ENCODE results near the gene ADH5. TPM values are rescaled to one million over a fixed set of nuclear protein-coding genes. Genes with fewer than 3 reads are reported as not detected.
"Not testable (repeated sequence)": the region's sequence is repeated elsewhere in the genome, so short reads cannot be mapped to it uniquely, and the experiment has no call there.

Gene ADH5
- total RNA-seq, 1 donor = 247 TPM

- no peak for DNase-seq (ENCODE audit: low read depth)
- no peak overlapping the region for H3K4me3 ChIP-seq (ENCODE audit: low read depth, low read length)
- no peak for TF ChIP-seq CTCF (IDR thresholded peaks at IDR 0.05; ENCODE audit: insufficient read depth, low read depth, low read length)
Measured at GRCh38 chr4:99102634-99103033, 14.0 kb upstream of the ADH5 start.

DNA sequence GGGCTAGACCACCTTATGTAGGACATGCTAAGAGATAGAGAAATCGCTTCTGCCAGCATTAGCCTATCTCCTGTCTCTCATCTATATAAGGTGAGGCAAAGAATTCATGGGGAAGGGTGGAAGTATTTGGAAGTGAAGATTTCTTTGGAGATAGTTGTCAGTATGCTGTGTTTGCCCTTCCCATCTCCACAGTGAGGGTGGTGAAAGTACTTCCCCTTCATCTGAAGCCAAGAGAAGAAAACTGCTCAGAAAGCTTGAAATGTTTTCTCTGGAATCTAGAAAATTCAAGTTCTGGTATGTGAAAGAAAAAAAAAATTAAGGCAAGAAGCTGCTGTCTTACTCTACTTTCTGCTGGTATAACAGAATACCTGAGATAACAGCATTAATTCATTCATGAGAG lies 12.3 kb upstream of the ADH5 start:
- no peak for TF ChIP-seq CTCF (IDR thresholded peaks at IDR 0.05; ENCODE audit: insufficient read depth, low read depth, low read length)
- DNase-seq (ENCODE audit: low read depth) = no peak
- H3K4me3 ChIP-seq (ENCODE audit: low read depth, low read length) = no peak overlapping the region

DNA sequence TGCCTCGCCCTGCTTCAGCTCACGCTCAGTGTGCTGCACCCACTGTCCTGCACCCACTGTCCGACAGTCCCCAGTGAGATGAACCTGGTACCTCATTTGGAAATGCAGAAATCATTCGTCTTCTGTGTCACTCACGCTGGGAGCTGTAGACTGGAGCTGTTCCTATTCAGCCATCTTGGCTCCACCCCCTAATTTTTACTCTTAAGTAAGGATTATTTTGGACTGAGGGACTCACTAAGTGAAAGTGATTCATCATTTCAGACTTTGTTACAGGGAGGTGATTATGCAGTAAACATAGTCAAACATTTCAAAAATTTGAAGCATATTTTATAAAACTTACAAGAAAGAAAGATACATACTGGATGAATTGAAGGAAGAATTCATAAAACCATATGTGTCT lies 11.2 kb upstream of the ADH5 start:
- not testable (repeated sequence) for DNase-seq (ENCODE audit: low read depth); H3K4me3 ChIP-seq (ENCODE audit: low read depth, low read length)

- TF ChIP-seq CTCF (IDR thresholded peaks at IDR 0.05; ENCODE audit: insufficient read depth, low read depth, low read length) = no peak
- DNase-seq (ENCODE audit: low read depth) = no peak
- no peak overlapping the region for H3K4me3 ChIP-seq (ENCODE audit: low read depth, low read length)
Measured at GRCh38 chr4:99099311-99099710, 10.7 kb upstream of the ADH5 start.

- not testable (repeated sequence) for H3K4me3 ChIP-seq (ENCODE audit: low read depth, low read length); DNase-seq (ENCODE audit: low read depth)
Measured at GRCh38 chr4:99091841-99092240, 3.3 kb upstream of the ADH5 start.

GRCh38 chr4:99091216-99091575 lies 2.6 kb upstream of the ADH5 start:
- peak overlapping the region; percentile 76 for H3K4me3 ChIP-seq (ENCODE audit: low read depth, low read length)
- DNase-seq (ENCODE audit: low read depth) = no peak
- TF ChIP-seq CTCF (IDR thresholded peaks at IDR 0.05; ENCODE audit: insufficient read depth, low read depth, low read length) = no peak

DNA sequence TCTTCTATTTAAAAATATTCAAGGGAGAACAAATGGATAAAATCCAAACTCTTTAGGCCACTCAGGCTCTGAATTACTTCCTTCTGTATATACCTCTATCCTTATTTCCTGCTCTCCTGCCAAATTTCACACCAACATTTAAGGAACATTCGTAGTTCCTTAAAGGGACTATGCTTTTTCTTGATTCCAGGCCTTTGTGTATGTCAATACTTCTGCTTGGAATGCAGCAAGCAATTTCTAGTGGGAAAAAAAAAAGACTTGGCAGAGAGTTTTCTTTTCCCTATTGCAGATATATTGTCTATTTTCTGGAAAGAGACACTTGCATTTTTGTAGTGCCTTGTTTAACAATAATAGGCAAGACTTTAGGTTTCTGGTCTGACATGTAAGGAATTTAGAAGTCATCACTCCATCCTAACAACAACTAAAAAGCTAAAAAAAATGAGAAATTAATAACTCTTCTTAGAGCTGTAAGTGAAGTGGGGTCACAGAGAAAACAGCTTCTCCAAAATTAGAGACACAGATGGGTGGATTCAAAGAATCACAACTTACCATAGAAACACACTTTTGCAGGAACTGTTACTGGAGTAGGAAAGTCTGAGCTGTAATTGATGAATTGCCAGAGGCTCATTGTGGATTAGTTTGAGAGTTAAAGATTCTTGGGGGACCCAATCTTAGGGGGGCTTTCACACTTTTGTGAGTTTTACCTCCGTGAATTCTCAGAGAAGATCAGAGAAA lies 2.1 kb upstream of the ADH5 start:
- TF ChIP-seq CTCF (IDR thresholded peaks at IDR 0.05; ENCODE audit: insufficient read depth, low read depth, low read length) = no peak
- no peak for DNase-seq (ENCODE audit: low read depth)
- H3K4me3 ChIP-seq (ENCODE audit: low read depth, low read length) = peak overlapping the region; percentile 76

DNA sequence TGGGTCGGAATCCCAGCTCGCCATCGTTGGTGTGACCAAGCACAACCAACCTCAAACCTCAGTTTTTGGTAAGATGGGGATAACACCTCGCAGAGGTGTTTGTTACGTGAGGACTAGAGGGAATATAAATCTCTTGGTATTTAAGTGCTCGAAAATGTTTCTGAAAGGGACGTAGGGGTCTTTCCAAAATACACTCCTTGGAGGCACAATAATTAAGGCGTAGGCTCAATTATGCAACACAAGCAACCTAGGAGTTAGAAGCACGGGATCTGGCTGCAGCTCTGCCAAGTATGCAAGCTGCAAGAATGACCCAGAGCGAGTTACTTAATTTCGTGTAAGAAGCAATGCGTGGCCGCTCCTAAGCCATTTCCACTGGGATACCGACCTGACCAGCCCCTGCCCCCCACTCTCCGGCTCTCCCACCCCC lies 552 bp downstream of the ADH5 start:
- DNase-seq (ENCODE audit: low read depth) = peak; percentile 93
- TF ChIP-seq CTCF (IDR thresholded peaks at IDR 0.05; ENCODE audit: insufficient read depth, low read depth, low read length) = no peak
- peak overlapping the region; percentile 76 for H3K4me3 ChIP-seq (ENCODE audit: low read depth, low read length)
